GM23338 (cell line): ENCODE measurements around the gene PRSS36. TPM values are rescaled to one million over a fixed set of nuclear protein-coding genes. Genes with fewer than 3 reads are reported as not detected.

Experiments
- ATAC-seq: fragments of 200-7000 bp; cut with Tn5 transposase; 3 replicates; pipeline ENCODE4 v1.9.1; 2020
- DNase-seq: peaks from one replicate; pipeline ENCODE4 v3.0.0-alpha.2; 2015; ENCODE audit warnings: low spot score
- H2AFZ ChIP-seq: fragments of 200-600 bp; sonication (generic); 2 replicates; pipeline ENCODE4 v1.8.0; 2016; ENCODE audit warnings: antibody characterized with exemption, mild to moderate bottlenecking, moderate library complexity
- H3F3A ChIP-seq: fragments of 200-600 bp; sonication (generic); replicated peaks from 2 replicates; pipeline ENCODE4 v1.8.0; 2017; ENCODE audit warnings: antibody characterized with exemption, mixed run types, low read depth
- H3K27ac ChIP-seq: fragments of 200-600 bp; sonication (generic); 2 replicates; pipeline ENCODE4 v1.6.1; 2016; ENCODE audit warnings: low read depth
- H3K27me3 ChIP-seq: fragments of 200-600 bp; sonication (generic); 2 replicates; pipeline ENCODE4 v1.8.0; 2016; ENCODE audit warnings: mild to moderate bottlenecking, mixed run types, moderate library complexity; ENCODE audit not compliant: insufficient read depth
- H3K36me3 ChIP-seq: fragments of 200-600 bp; sonication (generic); 2 replicates; pipeline ENCODE4 v1.8.0; 2016; ENCODE audit warnings: mild to moderate bottlenecking; ENCODE audit not compliant: insufficient read depth
- H3K4me1 ChIP-seq: fragments of 200-600 bp; sonication (generic); 2 replicates; pipeline ENCODE4 v1.8.0; 2016; ENCODE audit warnings: mild to moderate bottlenecking, moderate library complexity; ENCODE audit not compliant: insufficient read depth
- H3K4me2 ChIP-seq: fragments of 200-600 bp; sonication (generic); 2 replicates; pipeline ENCODE4 v1.7.1; 2017; ENCODE audit warnings: mixed run types
- H3K4me3 ChIP-seq: fragments of 200-600 bp; sonication (generic); 2 replicates; pipeline ENCODE4 v1.6.1; 2016; ENCODE audit warnings: mixed run types
- H3K79me2 ChIP-seq: fragments of 200-600 bp; sonication (generic); replicated peaks from 2 replicates; pipeline ENCODE4 v1.8.0; 2017; ENCODE audit warnings: mild to moderate bottlenecking; ENCODE audit not compliant: insufficient read depth
- H3K9me2 ChIP-seq: fragments of 200-600 bp; sonication (generic); 2 replicates; pipeline ENCODE4 v1.8.0; 2017; ENCODE audit not compliant: insufficient read depth
- H4K20me1 ChIP-seq: fragments of 200-600 bp; sonication (generic); replicated peaks from 2 replicates; pipeline ENCODE4 v1.8.0; 2017; ENCODE audit warnings: mild to moderate bottlenecking; ENCODE audit not compliant: insufficient read depth
- H3K27ac Mint-ChIP-seq: 2 replicates; pipeline ENCODE4 v1.8.0; 2020; ENCODE audit warnings: inconsistent platforms, mild to moderate bottlenecking, moderate library complexity, mixed read lengths
- H3K27me3 Mint-ChIP-seq: 3 replicates; pipeline ENCODE4 v1.8.0; 2022; ENCODE audit warnings: low read depth, mild to moderate bottlenecking, moderate library complexity, mixed read lengths, inconsistent platforms; ENCODE audit not compliant: insufficient read depth, poor library complexity
- H3K36me3 Mint-ChIP-seq: 3 replicates; pipeline ENCODE4 v1.8.0; 2021; ENCODE audit warnings: low read depth, mild to moderate bottlenecking, inconsistent platforms, moderate library complexity, mixed read lengths
- H3K4me1 Mint-ChIP-seq: 3 replicates; pipeline ENCODE4 v1.8.0; 2020; ENCODE audit warnings: mild to moderate bottlenecking, inconsistent platforms, mixed read lengths
- H3K4me3 Mint-ChIP-seq: 3 replicates; pipeline ENCODE4 v1.8.0; 2021; ENCODE audit warnings: moderate library complexity, mild to moderate bottlenecking, inconsistent platforms, mixed read lengths
- H3K9me3 Mint-ChIP-seq: 3 replicates; pipeline ENCODE4 v1.8.0; 2020; ENCODE audit warnings: moderate library complexity, mild to moderate bottlenecking, inconsistent platforms, mixed read lengths
- CREB1 ChIP-seq: fragments of 250-450 bp; sonication (Bioruptor Pico); IDR thresholded peaks from 2 replicates; pipeline ENCODE4 v1.5.0; 2020; ENCODE audit warnings: low read depth, mild to moderate bottlenecking, moderate library complexity
- CTCF ChIP-seq, 2 experiments: fragments of 200-600 bp in 1 of 2; sonication (generic) in 1 of 2; conservative IDR thresholded peaks; 2 replicates each; pipeline versions ENCODE4 v1.5.1 to v1.6.1; 2016 to 2017; ENCODE audit warnings: antibody characterized with exemption in 2 of 2, low read depth in 2 of 2, mild to moderate bottlenecking in 2 of 2, moderate library complexity in 1 of 2
- ETS1 ChIP-seq: IDR thresholded peaks from 2 replicates; pipeline ENCODE4 v1.6.1; 2016; ENCODE audit warnings: antibody characterized with exemption
- EZH2 ChIP-seq: fragments of 200-600 bp; sonication (generic); IDR thresholded peaks from one replicate; pipeline ENCODE4 v1.8.0; 2017; ENCODE audit warnings: antibody characterized with exemption, mild to moderate bottlenecking, low read depth; ENCODE audit not compliant: unreplicated experiment
- EZH2phosphoT487 ChIP-seq: fragments of 200-600 bp; sonication (generic); IDR thresholded peaks from one replicate; pipeline ENCODE4 v1.8.1; 2018; ENCODE audit warnings: antibody characterized with exemption; ENCODE audit not compliant: unreplicated experiment
- JUNB ChIP-seq: IDR thresholded peaks from one replicate; pipeline ENCODE4 v1.6.1; 2016; ENCODE audit warnings: antibody characterized with exemption; ENCODE audit not compliant: unreplicated experiment
- NANOG ChIP-seq: IDR thresholded peaks from 2 replicates; pipeline ENCODE4 v1.6.1; 2016; ENCODE audit warnings: antibody characterized with exemption, borderline replicate concordance
- POLR2AphosphoS5 ChIP-seq: IDR thresholded peaks from 2 replicates; pipeline ENCODE4 v1.6.1; 2016; ENCODE audit warnings: antibody characterized with exemption, low read depth
- REST ChIP-seq: IDR thresholded peaks from one replicate; pipeline ENCODE4 v1.6.1; 2018; ENCODE audit warnings: antibody characterized with exemption; ENCODE audit not compliant: unreplicated experiment
- STAT1 ChIP-seq: IDR thresholded peaks from one replicate; pipeline ENCODE4 v1.6.1; 2016; ENCODE audit warnings: antibody characterized with exemption; ENCODE audit not compliant: unreplicated experiment
- ZNF114 ChIP-seq: fragments of 250-450 bp; sonication (Bioruptor Pico); IDR thresholded peaks from 2 replicates; pipeline ENCODE4 v1.5.0; 2020; ENCODE audit warnings: mild to moderate bottlenecking, moderate library complexity
- ZNF331 ChIP-seq: fragments of 250-450 bp; sonication (Bioruptor Pico); IDR thresholded peaks from 2 replicates; pipeline ENCODE4 v1.5.0; 2020; ENCODE audit warnings: low read depth, mild to moderate bottlenecking, moderate library complexity
- ZNF462 ChIP-seq: fragments of 250-450 bp; sonication (Bioruptor Pico); IDR thresholded peaks from 2 replicates; pipeline ENCODE4 v1.5.0; 2020; ENCODE audit warnings: mild to moderate bottlenecking, moderate library complexity
- polyA plus RNA-seq: library from polyadenylated mRNA; unstranded; fragments of >200 nt; fragmentation: Nextera tagmentation; extraction: Ambion mirVana; gene quantifications from 2 replicates; pipeline ENCODE4 v1.2.1, GENCODE V29; 2016
- total RNA-seq: library from RNA; depleted of rRNA; stranded (reverse); fragments of >200 nt; shearing (Covaris generic); gene quantifications from 2 replicates; pipeline ENCODE4 v1.2.3, GENCODE V29; 2014

The PRSS36 gene
- total and polyA plus RNA-seq, 2 experiments from 2014 or later: 0.91 to 1.4 TPM

- H3F3A ChIP-seq: peaks cover 12% of the 10 kb centered on the region; the same call in 1 of the 2 replicates
These were observed 40.9 kb downstream of the PRSS36 start for GRCh38 chr16:31108794-31109558.

More at GRCh38 chr16:31108794-31109558, 40.9 kb downstream of the PRSS36 start:
- peaks cover 23% of the 10 kb centered on the region for H3K36me3 Mint-ChIP-seq
- peaks cover 9% of the 10 kb centered on the region; the same call in 1 of the 3 replicates for H3K4me1 Mint-ChIP-seq
- Histone ChIP-seq H3K36me3 (no peaks in the 10 kb centered on the region), H3K79me2 (no peaks in the 10 kb centered on the region), H3K27me3 (no peaks in the 10 kb centered on the region), H4K20me1 (peaks cover 7% of the 10 kb centered on the region), H3K9me2 (no peaks in the 10 kb centered on the region), H3K4me1 (peaks cover 6% of the 10 kb centered on the region; the same call in 1 of the 2 replicates), H3K27ac (no peak overlapping the region), H3K4me3 (peak overlapping the region; percentile 87), H3K4me2 (peak overlapping the region; percentile 87), H2AFZ (peak overlapping the region; percentile 96; the same call in 1 of the 2 replicates)
- TF ChIP-seq REST (no peak), NANOG (no peak), POLR2AphosphoS5 (no peak; the same call in 1 of the 2 replicates), ETS1 (no peak), CREB1 (no peak), ZNF462 (CRISPR knock-in tag) (no peak), ZNF114 (CRISPR knock-in tag) (no peak), JUNB (no peak), EZH2phosphoT487 (no peak), ZNF331 (no peak), CTCF (conservative IDR thresholded peaks at IDR 0.05; ENCODE audit: low read depth in 2 of 2) (no peak), EZH2 (no peak), STAT1 (no peak)
- no peak overlapping the region for H3K27ac Mint-ChIP-seq
- peak overlapping the region; percentile 77 for H3K4me3 Mint-ChIP-seq
- ATAC-seq (peak; percentile 20), DNase-seq (peak; percentile 43)
- peaks cover 18% of the 10 kb centered on the region for H3K27me3 Mint-ChIP-seq
- H3K9me3 Mint-ChIP-seq: peaks cover 4% of the 10 kb centered on the region
